ENCODE results near the gene GPD1L. TPM values are rescaled to one million over a fixed set of nuclear protein-coding genes. Genes with fewer than 3 reads are reported as not detected.

Gene GPD1L
- total and polyA plus RNA-seq, 10 of the 15 experiments (the other 5 are each of a cell fraction or from before 2014, with no cell fraction given) = 0.77 to 4.8 (median 3.9) TPM

GRCh38 chr3:32110233-32110760, 3.9 kb downstream of the GPD1L start (continued):
- TF ChIP-seq, protein P1, sequence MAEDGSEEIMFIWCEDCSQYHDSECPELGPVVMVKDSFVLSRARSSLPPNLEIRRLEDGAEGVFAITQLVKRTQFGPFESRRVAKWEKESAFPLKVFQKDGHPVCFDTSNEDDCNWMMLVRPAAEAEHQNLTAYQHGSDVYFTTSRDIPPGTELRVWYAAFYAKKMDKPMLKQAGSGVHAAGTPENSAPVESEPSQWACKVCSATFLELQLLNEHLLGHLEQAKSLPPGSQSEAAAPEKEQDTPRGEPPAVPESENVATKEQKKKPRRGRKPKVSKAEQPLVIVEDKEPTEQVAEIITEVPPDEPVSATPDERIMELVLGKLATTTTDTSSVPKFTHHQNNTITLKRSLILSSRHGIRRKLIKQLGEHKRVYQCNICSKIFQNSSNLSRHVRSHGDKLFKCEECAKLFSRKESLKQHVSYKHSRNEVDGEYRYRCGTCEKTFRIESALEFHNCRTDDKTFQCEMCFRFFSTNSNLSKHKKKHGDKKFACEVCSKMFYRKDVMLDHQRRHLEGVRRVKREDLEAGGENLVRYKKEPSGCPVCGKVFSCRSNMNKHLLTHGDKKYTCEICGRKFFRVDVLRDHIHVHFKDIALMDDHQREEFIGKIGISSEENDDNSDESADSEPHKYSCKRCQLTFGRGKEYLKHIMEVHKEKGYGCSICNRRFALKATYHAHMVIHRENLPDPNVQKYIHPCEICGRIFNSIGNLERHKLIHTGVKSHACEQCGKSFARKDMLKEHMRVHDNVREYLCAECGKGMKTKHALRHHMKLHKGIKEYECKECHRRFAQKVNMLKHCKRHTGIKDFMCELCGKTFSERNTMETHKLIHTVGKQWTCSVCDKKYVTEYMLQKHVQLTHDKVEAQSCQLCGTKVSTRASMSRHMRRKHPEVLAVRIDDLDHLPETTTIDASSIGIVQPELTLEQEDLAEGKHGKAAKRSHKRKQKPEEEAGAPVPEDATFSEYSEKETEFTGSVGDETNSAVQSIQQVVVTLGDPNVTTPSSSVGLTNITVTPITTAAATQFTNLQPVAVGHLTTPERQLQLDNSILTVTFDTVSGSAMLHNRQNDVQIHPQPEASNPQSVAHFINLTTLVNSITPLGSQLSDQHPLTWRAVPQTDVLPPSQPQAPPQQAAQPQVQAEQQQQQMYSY (CRISPR knock-in tag; IDR thresholded peaks at IDR 0.05) = no peak

GRCh38 chr3:32111560-32111959, 5.1 kb downstream of the GPD1L start:
- ATAC-seq = no peak
- in situ Hi-C loops (cut with MboI) = no loop called here

More at GRCh38 chr3:32111560-32111959, 5.1 kb downstream of the GPD1L start:
- H3K4me2 ChIP-seq (ENCODE audit: control insufficient read depth, insufficient read depth) = no peak overlapping the region
- RAD21 ChIA-PET (ENCODE audit: unreplicated experiment) = no interaction called here
- peaks cover 1% of the 10 kb centered on the region for H3K79me2 ChIP-seq (ENCODE audit: control insufficient read depth, insufficient read depth, low read length)
- no peaks in the 10 kb centered on the region for H3K27me3 ChIP-seq (replicated peaks in 1 of 2; ENCODE audit: control insufficient read depth in 2 of 2, insufficient read depth in 2 of 2, low read length in 1 of 2)
- no peak for FAIRE-seq
- no peak for DNase-seq (ENCODE audit: low read depth, low spot score)
- TF ChIP-seq HDAC6 (IDR thresholded peaks at IDR 0.05; ENCODE audit: unreplicated experiment) (no peak), ATF7 (IDR thresholded peaks at IDR 0.05; ENCODE audit: low read depth) (no peak), POLR2AphosphoS2 (IDR thresholded peaks at IDR 0.05; ENCODE audit: low read depth, low read length) (no peak), ZNF274 (IDR thresholded peaks at IDR 0.05; ENCODE audit: insufficient read depth, insufficient read length) (no peak), GABPA (IDR thresholded peaks at IDR 0.05; ENCODE audit: low read depth) (no peak), HDGF (IDR thresholded peaks at IDR 0.05) (no peak), NFYB (IDR thresholded peaks at IDR 0.05; ENCODE audit: insufficient read depth, low read depth, low read length) (no peak), FOXK2 (IDR thresholded peaks at IDR 0.05) (no peak), SREBF2 (IDR thresholded peaks at IDR 0.05; ENCODE audit: low read length) (no peak), SMAD1 (IDR thresholded peaks at IDR 0.05; ENCODE audit: low read depth, partially characterized antibody) (no peak)
- H2AFZ ChIP-seq (ENCODE audit: control insufficient read depth, low read depth, low read length) = no peak overlapping the region
- 64% methylated on average over 2 of the region's 2 CpGs for WGBS (ENCODE audit: insufficient coverage, insufficient replicate concordance, low lambda C conversion rate, missing lambda C conversion rate)
- POLR2A ChIA-PET = no interaction called here
- SMC1A ChIA-PET (ENCODE audit: uncharacterized antibody, unreplicated experiment) = interaction anchor here (0.5 kb wide), 1 partner anchor 10 kb away, joined by 3 read pairs; no protein-coding TSS in a partner anchor
- intact Hi-C loops (cut with micrococcal nuclease; ENCODE audit: unreplicated experiment) = no loop called here
- H3K27ac ChIP-seq (ENCODE audit: control insufficient read depth, insufficient read depth) = no peak overlapping the region
- H3K36me3 ChIP-seq (ENCODE audit: control insufficient read depth in 2 of 2, insufficient read depth in 2 of 2, low read length in 1 of 2) = no peaks in the 10 kb centered on the region
- no peak overlapping the region for H3K9ac ChIP-seq (ENCODE audit: control insufficient read depth, insufficient read depth, low read length)
- no peaks in the 10 kb centered on the region for H4K20me1 ChIP-seq (ENCODE audit: control insufficient read depth, insufficient read depth)
- no peaks in the 10 kb centered on the region for H3K9me3 ChIP-seq (replicated peaks; ENCODE audit: control insufficient read depth, insufficient read depth, low read length)
- no peak overlapping the region for H3K4me3 ChIP-seq
- no TSS peak for BruUV-seq (replicated peaks)
- CTCF ChIA-PET = interaction anchor here (1.0 kb wide), 1 partner anchor 669 kb away, joined by 3 read pairs; no protein-coding TSS in a partner anchor
- peaks cover 5% of the 10 kb centered on the region for H3K4me1 ChIP-seq (ENCODE audit: control insufficient read depth, insufficient read depth, low read length)

Measured in GM12878 (cell line).